ENCODE results near the gene PCK2. TPM values are rescaled to one million over a fixed set of nuclear protein-coding genes. Genes with fewer than 3 reads are reported as not detected.
A peak's percentile ranks its signal among the peaks of the same experiment; 100 is the strongest.

PCK2 gene
- total and polyA plus RNA-seq, 2 of the 13 experiments (the other 11 are each of a cell fraction or from before 2014, with no cell fraction given) = 129 to 272 TPM

- TF ChIP-seq ZNF549 (CRISPR knock-in tag; IDR thresholded peaks at IDR 0.05) = peak; percentile 81; the same call in 1 of the 2 replicates
- TF ChIP-seq MZF1 (CRISPR knock-in tag; IDR thresholded peaks at IDR 0.05; ENCODE audit: borderline replicate concordance) = peak; percentile 91; the same call in 1 of the 2 replicates
- TF ChIP-seq IKZF1 (IDR thresholded peaks at IDR 0.05) = no peak
- TF ChIP-seq HBP1 (CRISPR knock-in tag; IDR thresholded peaks at IDR 0.05; ENCODE audit: low read depth) = peak; percentile 66
- TF ChIP-seq POGZ (CRISPR knock-in tag; IDR thresholded peaks at IDR 0.05) = peak; percentile 67; the same call in 1 of the 2 replicates
- TF ChIP-seq YEATS4 (CRISPR knock-in tag; IDR thresholded peaks at IDR 0.05; ENCODE audit: borderline replicate concordance) = peak; percentile 86
- peak; percentile 52; the same call in 1 of the 2 replicates for TF ChIP-seq SIX1 (CRISPR knock-in tag; IDR thresholded peaks at IDR 0.05; ENCODE audit: borderline replicate concordance)
- no peak for TF ChIP-seq ZSCAN30 (CRISPR knock-in tag; IDR thresholded peaks at IDR 0.05)
- peak; percentile 85 for TF ChIP-seq ZNF275 (CRISPR knock-in tag; IDR thresholded peaks at IDR 0.05; ENCODE audit: borderline replicate concordance)
- no peak; the same call in 1 of the 2 replicates for TF ChIP-seq ZBTB49 (CRISPR knock-in tag; IDR thresholded peaks at IDR 0.05; ENCODE audit: borderline replicate concordance)
- peak; percentile 26 for TF ChIP-seq MIXL1 (CRISPR knock-in tag; IDR thresholded peaks at IDR 0.05)
- TF ChIP-seq HNF1B (CRISPR knock-in tag; IDR thresholded peaks at IDR 0.05) = no peak
- peak; percentile 49 for TF ChIP-seq ZNF232 (CRISPR knock-in tag; IDR thresholded peaks at IDR 0.05; ENCODE audit: borderline replicate concordance)
- TF ChIP-seq ZNF484 (CRISPR knock-in tag; IDR thresholded peaks at IDR 0.05; ENCODE audit: borderline replicate concordance, low read depth) = no peak
- TF ChIP-seq ZNF75D (CRISPR knock-in tag; IDR thresholded peaks at IDR 0.05; ENCODE audit: borderline replicate concordance) = no peak
- no peak for TF ChIP-seq GTF2F1 (IDR thresholded peaks at IDR 0.05; ENCODE audit: low read length)
- 0 out of 2 replicates have a peak, but pooled peaks have one; percentile 67 for TF ChIP-seq ZFP62 (CRISPR knock-in tag; IDR thresholded peaks at IDR 0.05)
- TF ChIP-seq ATF4 (CRISPR knock-in tag; IDR thresholded peaks at IDR 0.05) = no peak
- peak; percentile 22; the same call in 1 of the 2 replicates for TF ChIP-seq CERS6 (CRISPR knock-in tag; IDR thresholded peaks at IDR 0.05)
- no peak for TF ChIP-seq FOXC1 (CRISPR knock-in tag; IDR thresholded peaks at IDR 0.05; ENCODE audit: borderline replicate concordance)
- TF ChIP-seq SP4 (CRISPR knock-in tag; IDR thresholded peaks at IDR 0.05) = no peak
Measured at GRCh38 chr14:24146978-24147760, 53.1 kb downstream of the PCK2 start, which contains the start of gene RNF31 (continued).
